HS-5 (cell line): ENCODE data around the gene CNTNAP5.

Experiments used
- DNase-seq: peaks from one replicate; pipeline ENCODE4 v3.0.0-alpha.2; 2012; ENCODE audit warnings: low read depth

CNTNAP5 gene

DNA sequence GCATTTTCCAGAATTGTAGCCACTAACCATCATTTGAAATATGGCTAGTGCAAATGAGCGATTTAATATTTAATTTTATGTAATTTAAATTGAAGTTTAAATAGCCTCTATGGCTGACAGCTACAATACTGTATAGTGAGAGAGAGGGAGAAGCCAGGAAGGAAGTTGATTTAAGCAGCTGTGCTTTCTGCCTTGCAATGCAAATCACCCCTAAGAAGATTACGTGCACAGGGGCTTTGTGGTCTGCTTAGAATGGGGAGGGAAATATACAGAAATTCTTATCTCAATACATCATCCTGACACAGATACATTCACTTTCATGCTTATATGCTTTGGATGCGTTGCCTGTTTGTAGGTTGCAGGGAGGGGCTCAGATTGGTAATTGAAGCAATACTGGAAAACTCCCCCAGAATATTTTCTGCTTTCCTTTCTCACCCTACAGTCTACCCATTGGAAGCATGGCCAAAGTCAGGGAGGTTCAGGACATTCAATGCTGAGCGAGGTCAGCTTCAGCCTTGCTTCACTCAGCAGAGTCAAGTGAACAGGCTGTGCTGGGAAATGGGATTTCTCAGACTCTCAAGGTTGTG is 674.0 kb downstream of the CNTNAP5 start:
- DNase-seq, result no peak

DNA sequence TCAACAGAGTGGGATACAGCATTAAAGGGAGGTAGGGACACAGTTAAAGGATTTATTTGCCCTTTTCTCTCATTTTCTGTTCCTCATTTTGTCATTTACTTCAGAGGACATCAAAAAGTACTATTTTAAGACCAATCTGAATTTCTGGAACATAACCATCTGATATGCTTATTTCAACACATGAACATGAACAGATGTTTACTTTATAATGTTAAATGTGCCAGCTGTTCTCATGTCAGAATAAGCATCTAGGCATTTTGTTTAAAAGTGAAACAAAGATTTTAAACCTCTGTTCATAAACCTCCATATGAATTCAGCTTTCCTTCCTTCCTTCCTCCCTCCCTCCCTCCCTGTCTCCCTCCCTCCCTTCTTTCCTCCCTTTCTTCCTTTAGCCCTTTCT is 677.7 kb downstream of the CNTNAP5 start:
- DNase-seq, result no peak

DNA sequence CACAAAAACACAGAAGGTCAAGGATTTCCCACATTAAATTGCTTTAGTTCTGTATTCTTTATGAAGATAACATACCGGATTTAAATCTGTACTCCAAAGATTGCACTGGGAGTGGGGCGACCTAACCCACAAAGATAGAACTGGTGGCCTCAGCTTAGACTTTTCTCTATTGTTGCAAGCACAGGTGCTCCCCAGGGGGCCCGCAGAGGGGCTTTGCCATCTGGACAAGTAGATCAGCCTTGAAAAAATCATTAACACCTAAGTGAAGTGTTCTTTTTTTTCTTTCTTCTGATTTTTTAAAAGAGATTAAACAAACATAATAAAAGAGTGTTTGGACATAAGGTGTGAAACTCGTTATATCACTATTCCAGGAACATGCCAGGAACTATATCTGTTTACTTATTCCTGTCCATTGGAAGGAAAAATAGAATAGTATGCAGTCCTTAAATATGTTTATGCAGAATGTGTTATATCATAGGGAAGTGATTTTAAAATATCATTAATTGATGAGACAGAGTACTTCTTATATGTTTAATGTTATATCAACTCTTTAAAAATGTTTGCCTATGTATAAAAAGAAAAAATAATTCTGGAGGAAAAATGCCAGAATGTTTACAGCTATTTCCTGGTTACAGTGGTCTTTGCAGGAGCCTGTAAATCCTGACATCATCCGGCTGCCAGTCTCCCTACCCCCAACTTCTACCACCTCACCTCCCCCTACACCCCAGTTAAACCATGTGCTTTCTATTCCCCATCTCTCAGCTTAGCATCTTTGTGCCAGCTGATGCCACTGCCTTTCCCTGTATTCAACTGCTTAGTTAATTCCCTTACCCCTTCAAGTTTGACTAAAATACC is 679.2 kb downstream of the CNTNAP5 start:
- no peak for DNase-seq

DNA sequence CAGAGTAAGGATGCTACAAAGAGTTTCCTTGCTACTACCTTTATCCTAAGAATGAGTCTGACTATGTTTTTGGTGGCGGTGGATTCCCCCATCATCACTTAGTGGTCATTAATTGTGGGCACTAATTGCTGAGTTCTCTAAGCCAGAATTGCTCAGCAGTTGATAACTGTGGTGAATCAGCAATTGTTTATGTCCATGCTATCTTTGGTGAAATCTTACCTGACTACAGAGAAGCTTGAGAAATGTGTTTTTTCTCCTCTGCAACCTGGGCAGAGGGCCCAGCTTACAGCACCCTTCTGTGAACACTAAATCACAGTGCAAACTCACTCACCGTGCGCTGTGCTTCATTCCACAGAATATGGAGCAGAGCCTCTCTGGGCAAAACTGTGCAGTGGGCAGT is 683.6 kb downstream of the CNTNAP5 start:
- no peak for DNase-seq

DNA sequence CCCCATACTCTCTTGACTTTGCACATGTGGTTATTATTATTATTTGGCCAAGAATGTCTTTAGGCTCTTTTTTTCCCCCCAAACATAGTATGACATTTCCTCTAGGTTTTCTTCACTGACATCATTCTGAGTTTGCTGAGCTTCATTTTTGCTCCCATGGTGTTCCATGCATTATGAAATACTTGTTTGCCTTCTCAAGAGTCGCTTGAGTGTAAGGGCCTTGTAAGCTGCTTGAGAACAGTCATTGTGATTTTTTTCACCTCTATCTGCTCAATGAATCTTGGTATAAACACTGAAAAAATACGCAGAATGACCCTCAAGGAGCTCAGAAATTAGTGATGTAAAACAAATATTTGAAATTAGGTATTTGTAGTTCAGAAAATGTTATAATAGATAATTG is 688.9 kb downstream of the CNTNAP5 start:
- DNase-seq, result no peak

DNA sequence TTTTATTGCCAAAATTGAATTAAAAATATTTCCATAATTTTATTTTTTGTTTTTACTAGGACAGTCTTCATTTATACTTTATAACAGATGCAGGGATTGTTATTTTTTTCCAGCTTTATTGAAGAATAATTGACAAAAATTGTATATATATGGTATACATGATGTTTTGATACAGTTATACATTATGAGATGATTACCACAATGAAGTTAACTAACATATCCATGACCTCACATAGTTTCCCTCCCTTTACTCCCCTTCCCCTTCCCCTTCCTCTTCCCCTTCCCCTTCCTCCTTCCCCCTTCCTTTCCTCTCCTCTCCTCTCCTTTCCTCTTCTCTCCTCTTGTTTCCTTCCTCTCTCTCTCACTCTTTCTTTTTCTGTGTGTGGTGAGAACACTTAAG is 700.1 kb downstream of the CNTNAP5 start:
- no peak for DNase-seq

DNA sequence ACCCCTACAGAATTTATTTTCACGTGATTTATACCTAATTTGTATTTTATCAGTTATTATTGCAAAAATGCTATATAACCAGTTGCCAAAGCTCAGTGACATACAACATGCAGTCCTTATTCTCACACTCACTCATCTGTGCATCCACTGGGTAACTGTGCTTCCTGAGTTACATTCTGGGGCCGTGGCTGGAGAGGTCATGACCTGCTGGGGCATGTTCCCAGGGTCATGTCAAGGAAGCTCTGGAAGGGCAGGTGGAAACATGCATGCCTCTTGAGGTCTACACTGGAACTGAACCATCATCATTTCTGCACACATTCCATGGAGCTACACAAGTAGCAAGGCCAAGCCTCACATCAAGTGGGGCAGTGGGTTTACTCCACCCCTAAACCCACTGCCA is 715.5 kb downstream of the CNTNAP5 start:
- no peak for DNase-seq

DNA sequence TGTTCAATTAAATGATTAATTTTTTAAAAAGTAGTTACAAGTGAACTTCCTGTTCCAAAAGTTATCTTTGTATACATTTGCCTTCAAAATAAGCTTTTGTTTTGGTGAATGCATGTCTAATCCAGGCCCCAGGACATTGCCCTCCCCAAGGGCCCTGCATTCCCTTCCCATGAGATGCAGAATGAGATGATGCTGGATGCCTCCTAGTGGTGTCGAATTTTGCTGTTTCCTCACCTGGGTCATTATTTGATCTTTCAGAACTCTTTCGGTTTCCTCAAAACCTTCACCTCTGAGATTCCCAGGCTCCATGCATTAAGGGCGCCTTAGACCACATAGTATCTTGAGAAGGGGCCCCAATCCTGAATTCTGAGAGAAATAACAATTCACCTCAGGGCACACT is 728.8 kb downstream of the CNTNAP5 start:
- no peak for DNase-seq

DNA sequence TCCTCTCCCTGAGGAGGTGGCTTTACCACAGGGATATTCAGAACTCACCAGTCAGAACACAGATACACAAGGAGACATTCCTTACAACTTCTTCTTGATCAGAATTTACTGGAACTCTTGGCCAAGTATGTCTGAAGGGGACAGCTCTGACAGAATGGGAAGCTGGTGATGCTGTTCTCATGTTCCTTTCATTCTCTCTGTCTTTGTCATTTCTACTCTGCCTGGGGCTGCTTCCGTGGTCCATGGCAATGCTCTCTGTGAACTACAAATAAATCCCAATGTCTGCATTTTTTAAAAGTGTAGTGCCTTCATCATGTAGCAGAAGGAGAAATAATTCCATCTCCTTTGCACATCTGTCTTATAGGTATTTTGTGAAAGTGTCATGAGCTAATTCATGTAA is 730.3 kb downstream of the CNTNAP5 start:
- DNase-seq, result no peak

DNA sequence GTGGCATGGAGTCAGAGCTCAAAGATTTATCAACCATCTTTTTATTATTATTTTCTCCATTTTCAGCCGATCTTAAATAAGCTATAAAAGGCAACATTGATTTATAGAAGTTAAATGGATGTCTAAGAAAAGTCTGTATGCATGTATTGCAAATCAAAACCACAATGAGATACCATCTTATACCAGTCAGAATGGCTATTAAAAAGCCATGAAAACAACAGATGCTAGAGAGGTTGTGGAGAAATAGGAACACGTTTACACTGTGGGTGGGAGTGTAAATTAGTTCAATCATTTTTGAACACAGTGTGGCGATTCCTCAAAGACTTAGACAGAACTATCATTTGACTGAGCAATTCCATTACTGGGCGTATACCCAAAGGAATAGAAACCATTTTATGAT is 731.0 kb downstream of the CNTNAP5 start:
- no peak for DNase-seq

DNA sequence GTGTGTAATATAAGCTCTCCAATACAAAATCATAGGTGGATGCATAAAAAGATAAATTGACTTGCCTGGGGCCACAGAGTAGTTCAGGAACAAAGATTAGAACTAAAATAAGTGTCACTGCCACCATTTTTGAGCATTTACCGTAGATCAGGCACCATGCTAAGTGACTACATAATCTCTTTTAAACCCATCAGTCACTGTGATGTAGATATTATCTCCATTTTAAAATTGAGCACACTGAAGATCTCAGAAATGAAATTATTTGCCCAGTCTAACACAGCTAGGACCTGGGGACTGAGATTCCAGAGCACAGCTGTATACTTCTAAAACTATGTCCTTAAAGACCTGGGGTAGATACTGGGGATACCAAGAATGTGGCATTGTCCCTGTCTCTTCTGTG is 737.3 kb downstream of the CNTNAP5 start:
- DNase-seq, result no peak

DNA sequence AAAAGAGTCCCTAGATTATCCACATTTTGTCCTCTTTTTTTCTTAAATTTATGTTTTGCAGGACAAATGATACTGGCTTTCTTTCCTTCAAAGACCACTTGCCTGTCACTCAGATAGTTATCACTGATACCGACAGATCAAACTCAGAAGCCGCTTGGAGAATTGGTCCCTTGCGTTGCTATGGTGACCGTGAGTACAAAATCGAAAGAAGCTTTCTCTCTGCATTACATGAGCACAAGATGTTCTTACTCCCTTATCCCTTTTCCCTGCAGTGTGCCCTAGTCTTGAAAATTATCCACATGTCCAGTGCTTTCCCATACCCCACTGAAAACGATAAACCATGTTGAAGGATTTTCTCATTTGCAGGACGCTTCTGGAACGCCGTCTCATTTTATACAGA is 738.5 kb downstream of the CNTNAP5 start:
- DNase-seq, result no peak

DNA sequence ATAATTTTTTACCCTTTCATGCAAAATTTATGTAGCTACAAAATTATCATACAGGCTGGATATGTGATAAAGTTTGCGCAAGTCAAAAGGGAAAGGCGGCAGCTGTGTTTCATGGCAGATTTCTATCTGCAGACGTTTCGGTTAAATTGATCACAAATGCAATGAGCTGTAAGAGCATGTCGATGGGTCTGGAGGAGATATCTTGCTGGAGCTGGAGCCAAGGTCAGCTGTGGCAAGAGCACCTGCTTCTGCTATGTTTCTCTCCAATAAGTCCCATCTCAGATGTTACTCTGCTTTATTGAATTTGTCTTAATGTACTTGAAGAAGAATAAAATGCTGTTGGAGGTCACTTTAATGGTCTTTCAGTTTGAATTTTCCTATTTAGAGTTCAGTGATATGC is 749.7 kb downstream of the CNTNAP5 start:
- no peak for DNase-seq

DNA sequence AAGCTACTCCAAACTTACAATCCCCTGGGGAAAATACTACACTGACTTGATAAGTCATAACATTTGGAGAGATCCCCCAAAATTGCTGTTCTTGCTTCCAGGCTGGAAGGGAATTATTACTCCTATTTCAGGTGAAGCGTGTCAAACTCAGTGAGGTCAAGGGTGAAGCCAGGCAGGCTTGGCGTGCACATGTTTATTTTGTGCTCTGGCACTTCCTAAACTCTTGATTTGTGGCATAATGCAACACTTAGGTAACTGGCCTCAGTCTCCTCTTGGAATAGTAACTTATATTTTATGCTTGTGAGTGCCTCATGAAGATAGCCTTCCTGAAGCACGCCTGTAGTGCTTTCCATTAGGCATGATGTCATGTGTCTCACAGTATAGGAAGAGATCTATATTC is 751.2 kb downstream of the CNTNAP5 start:
- no peak for DNase-seq

DNA sequence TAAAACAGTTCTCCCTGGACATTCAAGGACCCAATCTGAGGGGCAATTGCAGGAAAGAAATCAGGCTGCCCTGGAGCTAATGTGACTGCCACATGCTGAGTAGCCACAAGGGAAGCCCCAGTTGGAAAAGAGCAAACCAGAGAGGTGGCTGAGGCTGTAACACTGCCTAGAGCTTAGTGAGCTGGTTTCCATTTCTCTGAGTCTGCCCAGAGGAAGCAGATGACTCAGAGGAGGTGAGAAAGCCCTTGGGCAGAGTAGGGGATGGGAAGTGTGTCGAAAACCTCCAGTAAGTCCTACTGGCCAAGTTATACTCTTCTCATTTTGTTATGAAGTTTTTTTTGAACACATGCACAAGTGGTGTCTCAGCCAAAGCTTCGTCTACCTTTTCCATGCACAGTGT is 753.0 kb downstream of the CNTNAP5 start:
- peak; percentile 53 for DNase-seq

DNA sequence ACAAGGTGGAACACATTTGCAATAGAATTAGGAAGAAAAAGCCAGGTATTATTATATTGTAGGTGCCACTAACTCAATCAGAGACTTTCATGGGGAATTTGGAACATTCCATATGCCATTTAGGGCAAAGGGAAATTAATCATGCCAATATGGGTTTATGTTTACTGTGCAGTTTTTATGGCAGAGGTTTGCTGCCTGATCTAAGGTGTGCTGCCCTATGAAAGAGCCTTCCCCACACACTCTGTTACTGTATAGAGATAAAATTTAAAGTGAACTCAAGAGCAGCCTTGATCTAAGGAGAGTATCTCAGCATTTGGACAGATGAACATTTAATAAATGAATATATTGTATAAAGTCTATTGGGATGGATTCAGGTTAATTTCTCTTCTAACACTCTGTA is 771.6 kb downstream of the CNTNAP5 start:
- DNase-seq, result no peak

DNA sequence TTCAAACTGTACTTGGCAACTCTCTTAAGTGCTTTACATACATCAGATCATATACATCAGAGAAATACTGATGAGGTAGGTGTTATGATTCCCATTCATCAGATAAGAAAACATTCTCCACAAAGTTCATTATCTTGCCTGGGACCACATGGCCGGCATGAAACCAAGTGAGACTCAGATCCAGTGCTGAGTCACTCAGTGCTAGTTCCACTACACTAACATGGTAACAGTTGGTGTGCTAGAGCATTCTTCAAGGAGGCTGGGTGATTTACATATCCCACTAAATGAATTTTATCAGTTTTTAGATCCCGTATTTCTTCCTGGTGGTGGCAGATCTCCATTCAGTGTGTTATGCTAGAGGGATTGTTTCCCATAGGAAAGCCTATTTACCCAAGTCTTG is 772.0 kb downstream of the CNTNAP5 start:
- no peak for DNase-seq

DNA sequence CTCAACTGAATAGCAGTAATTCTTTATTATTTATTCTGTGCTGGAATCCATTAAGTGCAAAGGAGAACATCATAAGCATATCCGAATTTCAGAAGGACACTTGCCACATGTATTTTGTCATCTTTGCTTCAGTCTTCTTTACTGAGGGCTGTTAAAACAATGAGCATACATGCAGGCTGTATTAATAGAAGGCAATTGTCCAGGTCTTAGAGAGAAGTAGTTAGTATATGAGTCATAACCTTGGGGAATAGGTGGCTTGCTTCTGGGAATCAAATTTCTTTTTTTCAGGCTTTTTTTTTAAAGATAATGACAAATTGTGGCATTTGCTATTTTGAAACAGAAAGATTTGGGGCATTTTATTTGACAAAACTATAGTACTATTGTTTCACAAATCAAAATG is 773.5 kb downstream of the CNTNAP5 start:
- DNase-seq, result no peak

DNA sequence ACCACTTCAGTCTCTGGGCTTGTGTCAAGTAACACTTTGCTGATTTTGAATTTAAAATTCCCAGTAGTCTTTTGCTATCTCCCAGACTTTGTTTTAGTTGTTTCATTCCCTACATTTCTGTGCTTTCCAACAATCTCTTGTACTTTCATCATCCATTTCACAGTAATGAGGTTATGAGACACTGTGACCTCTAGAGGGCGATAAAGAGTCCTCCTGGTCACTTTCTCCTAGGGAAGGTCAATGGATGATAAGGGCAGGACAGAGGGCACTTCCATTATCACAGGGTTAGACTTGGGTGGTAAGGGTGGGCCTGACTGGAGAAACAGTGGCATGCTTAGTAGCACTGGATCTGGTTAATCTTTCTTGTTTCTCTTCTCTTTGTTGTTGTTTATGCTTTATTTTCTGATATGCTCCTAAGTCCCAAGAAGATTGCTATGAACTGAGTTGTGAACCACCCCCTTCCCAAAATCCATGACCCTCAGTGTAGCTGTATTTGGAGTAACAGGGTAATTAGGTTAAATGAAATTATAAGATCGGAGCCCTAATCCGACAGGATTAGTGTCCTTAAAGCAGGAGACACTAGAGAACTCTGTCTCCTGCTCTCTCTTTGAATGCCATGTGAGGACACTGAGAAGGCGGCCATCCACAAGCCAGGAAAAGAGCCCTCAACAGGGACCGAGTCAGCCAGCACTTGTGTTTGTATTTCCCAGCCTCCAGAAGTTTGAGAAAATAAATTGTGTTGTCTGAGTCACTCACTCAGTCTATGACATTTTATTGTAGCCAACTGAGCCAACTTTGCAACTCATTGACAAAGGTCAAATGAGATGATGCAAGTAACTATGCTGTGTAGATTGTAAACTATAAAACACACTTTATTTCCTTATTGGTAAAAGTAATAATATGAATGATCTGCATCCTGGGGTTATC is 779.2 kb downstream of the CNTNAP5 start:
- DNase-seq, result no peak

DNA sequence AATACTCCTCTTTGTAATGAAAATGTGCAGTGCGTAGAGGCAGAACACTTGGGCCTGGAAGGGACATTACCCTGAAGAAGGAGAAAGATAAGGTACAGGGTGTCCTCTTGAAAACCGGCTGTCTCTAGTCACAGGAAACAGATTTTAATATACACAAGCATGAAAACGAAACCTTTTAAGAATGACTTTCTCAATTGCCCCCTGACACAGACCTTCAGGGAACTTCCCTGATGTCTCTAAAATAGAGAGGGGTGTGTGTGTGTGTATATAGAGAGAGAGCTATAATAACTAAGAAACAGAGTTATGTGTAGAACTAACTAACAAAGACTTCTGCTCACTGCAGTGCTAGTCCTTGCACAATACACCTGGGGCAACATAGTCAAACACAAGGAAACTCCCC is 780.0 kb downstream of the CNTNAP5 start:
- no peak for DNase-seq

DNA sequence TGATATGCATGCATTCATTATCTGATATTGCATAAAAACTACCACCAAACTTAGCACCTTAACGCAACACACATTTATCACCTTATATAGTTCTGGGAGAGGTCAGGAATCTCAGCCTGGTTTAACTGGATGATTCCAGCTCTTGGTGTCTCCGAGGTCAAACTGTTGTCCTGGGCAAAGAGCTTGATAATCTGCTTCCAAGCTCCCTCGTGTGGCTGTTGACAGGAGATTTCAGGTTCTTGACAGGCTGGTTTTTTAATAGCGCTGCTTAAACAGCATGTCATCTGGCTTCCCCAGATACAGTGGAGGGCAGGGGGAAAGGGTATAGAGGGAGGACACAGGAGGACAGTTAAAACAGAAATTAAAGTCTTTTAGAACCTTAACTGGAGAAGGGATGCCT is 785.0 kb downstream of the CNTNAP5 start:
- DNase-seq, result no peak

DNA sequence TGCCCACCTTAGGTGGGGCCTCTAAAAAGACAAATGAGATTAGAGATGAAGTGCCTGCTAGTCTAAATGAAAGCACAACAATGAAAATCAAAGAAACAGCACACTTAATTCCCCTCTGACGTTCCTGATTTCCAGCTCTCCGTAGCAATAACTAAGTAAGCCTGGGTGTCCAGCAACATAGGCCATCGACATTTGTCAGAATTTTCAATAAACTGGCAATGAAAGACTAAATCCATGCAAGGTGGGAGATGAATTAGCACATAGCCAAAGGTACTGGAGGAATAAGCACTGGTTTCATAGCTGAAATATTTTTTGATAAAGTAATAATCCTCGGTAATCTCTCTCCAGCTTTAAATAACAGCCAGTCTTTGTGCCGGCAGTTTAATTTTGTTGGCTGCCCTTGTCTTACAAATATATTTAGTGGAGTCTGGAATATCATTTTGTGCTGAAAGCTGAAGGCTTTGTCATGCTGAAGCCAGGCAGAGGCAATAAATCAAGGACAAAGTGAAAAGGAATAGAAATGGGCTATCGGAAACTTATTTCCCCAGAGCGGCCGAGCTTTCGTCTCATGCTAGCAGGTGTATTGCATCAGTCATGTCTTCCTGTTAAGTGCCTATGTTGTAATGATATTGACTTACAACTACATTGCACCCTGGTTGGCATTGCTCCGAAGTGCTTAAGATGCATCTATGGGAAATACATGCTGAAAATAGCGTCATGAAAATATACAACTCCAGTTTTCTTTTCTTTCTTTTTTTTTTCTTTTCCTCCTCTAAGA is 790.1 kb downstream of the CNTNAP5 start:
- no peak for DNase-seq
